GM19467 (cell line): ENCODE results near the gene VASN.

Source experiments
- ATAC-seq: cut with Tn5 transposase; IDR thresholded peaks from one replicate; pipeline ENCODE4 v1.9.1; 2021; ENCODE audit warnings: mild to moderate bottlenecking, moderate library complexity; ENCODE audit not compliant: unreplicated experiment

Gene VASN

DNA sequence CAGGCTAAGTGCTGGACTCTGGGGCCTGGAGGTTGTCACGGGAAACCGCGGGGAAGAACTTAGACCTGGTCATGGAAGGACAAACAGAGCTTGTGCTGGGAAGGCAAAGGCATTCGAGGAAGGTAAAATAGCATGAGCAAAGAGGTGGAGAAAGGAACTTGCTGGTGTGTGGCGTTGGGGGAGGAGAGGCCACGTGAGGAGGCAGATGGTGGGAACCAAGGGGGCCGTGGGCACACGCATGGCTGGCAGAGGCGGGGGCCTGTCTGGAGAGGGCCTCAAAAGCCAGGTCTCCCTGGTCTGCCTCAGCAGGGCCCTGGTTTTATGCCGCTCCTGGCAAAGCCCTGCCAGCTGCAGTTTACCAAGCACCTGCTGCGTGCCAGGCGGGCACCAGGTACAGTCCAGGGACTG is 29.4 kb downstream of the VASN start:
- no peak for ATAC-seq

DNA sequence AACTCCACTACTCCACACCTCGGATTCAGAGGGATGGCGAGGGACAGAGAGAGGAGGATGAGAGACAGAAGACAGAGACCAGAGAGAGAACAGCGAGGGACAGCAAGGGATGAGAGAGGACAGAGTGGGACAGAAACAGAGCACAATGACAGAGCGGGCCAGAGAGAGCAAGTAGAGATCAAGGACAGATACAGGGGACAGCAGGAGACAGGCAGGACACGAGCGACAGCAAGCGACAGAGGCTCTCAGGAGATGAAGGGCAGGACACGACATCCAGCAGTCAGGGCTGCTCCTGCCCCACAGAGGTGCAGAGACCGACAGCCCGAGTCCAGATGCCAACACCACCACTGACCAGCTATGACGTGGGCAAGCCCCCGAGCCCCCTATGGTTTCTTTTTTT is 29.9 kb downstream of the VASN start:
- no peak for ATAC-seq

GRCh38 chr16:4402439-4403132 is 30.9 kb downstream of the VASN start:
- no peak for ATAC-seq

DNA sequence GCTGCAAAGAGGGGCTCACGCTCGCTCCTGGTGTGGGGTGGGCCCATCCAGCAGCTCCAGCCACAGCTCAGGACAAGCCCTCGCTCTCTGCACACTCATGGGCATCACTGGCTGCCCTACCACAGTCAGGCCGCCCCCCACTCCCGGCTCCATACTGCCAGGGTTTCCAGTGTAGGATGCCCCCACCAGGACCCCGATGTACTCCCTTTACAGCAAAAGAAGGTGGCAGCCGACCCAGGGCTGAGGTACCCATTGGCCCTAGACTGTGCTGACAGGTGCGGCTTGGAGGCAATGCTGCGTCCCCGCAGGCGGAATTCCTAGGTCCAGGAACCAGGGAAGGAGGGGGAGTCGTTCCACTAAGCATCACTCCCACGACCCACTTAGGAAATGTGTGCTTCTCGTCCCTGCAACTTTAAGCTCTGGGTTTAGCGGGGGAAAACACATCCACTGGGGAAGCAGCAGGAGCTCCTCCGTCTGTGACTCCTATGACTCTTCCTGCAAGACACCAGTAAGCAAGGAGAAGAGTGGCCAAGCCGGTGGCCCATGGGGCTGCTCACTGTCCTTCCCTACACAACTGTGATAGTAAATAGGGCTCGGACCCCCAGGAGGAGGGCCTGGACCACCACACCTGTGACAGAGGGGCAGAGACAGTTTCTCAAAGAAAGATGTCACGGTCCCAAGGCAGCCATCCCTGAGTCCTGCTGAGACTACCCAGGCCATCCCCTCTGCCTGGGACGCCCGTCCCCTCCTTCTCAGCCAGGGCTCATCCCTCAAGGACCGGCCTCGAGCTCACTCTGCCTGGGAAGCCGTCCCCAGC is 31.7 kb downstream of the VASN start:
- no peak for ATAC-seq

DNA sequence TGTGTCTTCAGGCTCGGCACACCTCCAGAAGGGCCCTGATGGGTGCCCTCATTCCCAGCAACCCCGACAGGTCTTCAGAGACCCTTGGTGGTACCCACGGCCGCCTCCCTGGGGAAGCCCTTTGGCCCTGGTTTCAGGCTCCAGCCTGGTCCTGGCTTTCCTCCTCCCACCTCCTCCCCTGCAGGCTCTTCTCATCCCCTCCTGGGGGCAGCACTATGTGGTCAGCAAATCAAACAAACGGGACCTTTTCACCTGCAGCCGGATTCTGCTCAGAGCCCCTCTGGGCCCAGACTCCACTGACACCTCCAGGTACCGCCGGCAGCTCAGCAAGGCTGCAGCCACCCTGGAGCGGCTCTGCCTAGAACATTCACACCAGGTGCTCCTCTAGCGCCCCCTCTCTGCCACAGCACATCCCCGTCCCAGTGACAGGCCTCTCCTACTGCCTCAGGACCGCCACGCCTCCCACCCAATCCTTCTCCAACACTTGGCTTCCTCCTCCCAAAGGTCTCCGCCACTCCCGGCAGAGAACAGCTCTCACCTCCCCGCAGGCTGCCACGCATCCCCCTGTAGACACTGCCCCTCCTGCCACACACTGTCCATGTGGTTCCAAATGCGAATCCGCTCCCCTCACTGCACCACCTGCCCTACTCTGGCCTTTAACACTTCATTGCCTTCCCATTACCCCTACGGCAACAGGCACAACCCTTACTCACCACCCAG is 32.8 kb downstream of the VASN start:
- no peak for ATAC-seq

GRCh38 chr16:4404967-4405696 is 33.5 kb downstream of the VASN start:
- no peak for ATAC-seq

- ATAC-seq = no peak
These were observed 36.1 kb downstream of the VASN start for GRCh38 chr16:4407543-4408322.

- ATAC-seq = no peak
These were observed 36.7 kb downstream of the VASN start for GRCh38 chr16:4408323-4408690.

- ATAC-seq = no peak
These were observed 37.7 kb downstream of the VASN start for GRCh38 chr16:4409081-4409932.

DNA sequence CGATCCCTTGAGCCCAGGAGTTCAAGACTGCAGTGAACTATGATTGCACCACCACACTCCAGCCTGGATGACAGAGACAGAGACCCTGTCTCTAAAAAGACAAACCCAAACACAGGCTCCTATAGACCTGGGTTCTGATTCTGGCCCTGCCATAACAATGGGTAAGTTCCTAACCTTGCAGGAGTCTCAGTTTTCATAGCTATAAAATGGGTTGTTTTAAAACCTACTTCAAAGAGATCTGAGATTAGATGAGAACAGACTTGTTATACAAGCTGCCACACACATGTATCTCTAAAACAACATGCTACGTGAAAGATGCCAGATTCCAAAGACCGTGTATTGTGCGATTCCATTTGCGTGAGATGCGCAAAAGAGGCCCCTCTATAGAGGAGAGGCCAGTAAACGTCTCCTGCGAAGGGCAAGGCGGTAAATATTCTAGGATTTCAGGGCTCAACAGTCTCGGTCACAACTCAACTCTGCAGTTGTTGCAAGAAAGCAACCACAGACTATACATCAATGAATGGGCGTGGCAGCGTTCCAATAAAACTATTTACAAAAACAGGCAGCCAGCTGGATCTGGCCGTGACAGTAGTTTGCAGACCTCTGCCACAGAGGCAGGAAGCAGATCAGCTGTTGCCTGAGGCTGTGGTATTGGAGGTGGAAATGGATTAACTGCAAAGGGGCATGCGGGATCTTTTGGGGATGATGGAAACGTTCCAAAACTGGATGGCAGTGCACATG is 38.9 kb downstream of the VASN start:
- no peak for ATAC-seq

GRCh38 chr16:4411684-4412083 is 40.0 kb downstream of the VASN start:
- no peak for ATAC-seq

- ATAC-seq = no peak
These were observed 40.5 kb downstream of the VASN start for GRCh38 chr16:4412159-4412558.

GRCh38 chr16:4412854-4413253 is 41.2 kb downstream of the VASN start:
- ATAC-seq = no peak

DNA sequence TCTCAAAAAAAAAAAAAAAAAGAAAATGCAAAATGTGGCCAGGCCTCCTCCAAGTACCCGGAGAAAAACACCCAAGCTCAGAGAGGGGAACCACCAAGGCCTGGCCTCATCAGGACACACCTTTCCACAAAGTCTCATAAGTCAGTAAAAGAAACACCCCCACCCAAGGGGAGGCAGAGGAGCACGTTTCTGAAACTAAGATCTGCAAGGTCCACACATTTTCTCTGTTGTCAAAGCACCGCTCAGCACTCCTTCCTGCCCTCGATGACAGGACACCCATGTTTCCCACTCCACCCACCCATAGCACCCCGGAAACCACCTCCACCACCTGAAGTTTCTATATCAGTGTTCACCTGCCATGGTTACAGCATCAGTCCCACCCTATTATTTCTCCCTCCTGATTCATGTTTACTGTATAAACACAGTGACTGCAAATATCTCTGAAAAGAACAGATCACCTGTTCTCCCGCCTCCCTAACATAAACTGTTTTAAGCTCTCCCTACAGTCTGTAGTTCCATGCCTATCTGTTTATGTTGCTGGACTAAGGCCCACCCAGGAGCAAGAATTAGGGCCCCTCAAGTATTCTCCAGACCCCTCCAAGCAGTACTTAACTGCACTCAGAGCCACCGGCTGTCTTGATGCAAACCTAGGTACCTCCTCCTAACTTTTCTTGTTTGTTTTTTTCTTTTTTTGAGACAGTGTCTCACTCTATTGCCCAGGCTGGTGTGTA is 42.7 kb downstream of the VASN start:
- ATAC-seq = peak; percentile 53

DNA sequence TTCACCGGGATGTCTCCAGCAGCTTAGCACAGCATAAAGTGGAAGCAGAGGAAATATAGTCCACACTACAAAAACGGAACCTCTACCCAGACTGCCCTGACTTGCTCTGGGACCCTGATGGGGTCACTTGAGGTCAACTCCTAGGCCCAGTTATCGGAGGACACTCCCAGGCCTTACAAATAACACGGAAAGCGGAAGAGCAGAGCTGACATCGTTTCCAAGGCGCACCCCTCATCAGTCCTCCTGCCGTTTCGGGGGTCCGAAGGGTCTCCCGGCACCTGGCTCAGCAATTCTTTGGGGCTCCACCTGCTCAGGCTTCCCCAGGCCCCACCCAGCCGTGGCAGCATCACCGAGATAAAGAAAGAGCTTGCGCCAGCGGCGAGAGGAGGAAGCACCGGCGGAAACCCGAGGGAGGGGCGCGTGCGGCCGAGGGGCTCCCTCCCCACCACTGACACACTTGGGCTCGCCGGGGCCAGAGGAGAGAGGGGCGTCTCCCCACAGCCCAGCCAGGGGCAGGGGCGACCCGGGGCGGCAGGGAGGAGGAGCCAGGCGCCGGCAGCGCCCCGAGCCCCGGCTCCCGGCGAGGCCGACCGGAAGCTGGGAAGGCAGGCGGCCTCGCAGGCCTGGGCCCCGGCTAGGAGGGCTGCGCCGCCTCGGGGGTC is 44.0 kb downstream of the VASN start:
- ATAC-seq = peak; percentile 2

DNA sequence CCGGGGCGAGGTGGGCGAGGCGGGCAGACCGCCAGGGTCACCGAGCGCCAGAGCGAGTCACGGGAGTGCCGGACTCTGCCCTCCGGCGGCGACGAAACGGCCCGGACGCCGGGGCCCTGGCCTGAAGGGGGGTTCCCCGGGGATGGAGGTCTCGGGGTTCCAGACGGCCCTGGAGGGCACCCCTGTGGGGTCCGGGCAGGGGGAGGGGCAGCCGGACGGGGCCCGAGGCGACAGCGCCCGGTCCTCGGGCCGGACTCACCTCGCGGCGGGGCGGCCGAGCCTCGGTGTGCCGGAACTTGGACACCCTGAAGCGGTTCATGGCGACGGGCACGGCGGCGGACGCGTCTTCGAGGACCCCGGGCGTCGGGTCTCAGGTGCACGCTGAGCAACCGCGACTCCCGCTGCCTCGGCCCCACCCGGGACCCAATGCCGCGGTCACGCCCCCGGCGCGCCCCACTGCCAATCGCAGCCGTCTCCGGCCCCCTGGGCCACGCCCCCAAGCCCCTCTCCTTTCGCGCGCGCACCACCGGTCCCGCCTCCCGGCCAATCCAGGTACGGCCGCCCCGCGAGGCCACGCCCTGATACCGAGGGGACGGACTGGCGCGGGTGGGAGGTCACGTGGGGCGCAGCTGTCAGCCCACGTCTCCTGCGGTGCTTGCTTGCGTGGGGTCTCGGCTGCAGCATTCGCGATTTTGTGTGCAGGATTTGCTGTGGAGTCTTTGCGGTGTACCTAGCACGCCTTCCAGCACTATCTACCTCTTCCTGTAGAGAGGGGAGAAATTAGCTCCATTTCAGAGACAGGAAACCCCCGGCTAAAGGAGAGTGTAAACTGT is 44.8 kb downstream of the VASN start, which contains the start of gene CORO7:
Gene CORO7 (minus strand): TSS at position 397 of the 833 bp plus-strand sequence. CDS start 78 bp downstream, at position 319.
- peak; percentile 66 for ATAC-seq
